Inferior parietal cortex (tissue), 1 donor: ENCODE results near the gene MYH7.
"Not testable (repeated sequence)": the region's sequence is repeated elsewhere in the genome, so short reads cannot be mapped to it uniquely, and the experiment has no call there.

Experiments used
- DNase-seq: peaks from one replicate; pipeline ENCODE4 v3.0.0-alpha.2; 2016; ENCODE audit errors: extremely low spot score

The MYH7 gene

DNA sequence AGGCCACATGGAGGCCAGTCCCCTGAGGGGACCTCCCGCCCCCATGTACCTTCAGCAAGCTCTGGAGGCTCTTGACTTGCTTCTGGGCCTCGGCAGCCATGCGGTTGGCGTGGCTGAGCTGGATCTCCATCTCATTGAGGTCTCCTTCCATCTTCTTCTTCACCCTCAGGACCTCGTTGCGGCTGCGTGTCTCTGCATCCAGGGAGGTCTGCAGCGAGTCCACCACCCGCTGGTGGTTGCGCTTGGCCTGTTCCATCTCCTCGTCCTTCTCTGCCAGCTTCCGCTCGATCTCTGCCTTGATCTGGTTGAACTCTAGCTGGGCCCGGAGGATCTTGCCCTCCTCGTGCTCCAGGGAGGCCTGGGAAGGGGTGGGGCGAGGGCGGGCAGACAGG, 49.2 kb downstream of the MYH7 start:
- DNase-seq: not testable (repeated sequence)

DNA sequence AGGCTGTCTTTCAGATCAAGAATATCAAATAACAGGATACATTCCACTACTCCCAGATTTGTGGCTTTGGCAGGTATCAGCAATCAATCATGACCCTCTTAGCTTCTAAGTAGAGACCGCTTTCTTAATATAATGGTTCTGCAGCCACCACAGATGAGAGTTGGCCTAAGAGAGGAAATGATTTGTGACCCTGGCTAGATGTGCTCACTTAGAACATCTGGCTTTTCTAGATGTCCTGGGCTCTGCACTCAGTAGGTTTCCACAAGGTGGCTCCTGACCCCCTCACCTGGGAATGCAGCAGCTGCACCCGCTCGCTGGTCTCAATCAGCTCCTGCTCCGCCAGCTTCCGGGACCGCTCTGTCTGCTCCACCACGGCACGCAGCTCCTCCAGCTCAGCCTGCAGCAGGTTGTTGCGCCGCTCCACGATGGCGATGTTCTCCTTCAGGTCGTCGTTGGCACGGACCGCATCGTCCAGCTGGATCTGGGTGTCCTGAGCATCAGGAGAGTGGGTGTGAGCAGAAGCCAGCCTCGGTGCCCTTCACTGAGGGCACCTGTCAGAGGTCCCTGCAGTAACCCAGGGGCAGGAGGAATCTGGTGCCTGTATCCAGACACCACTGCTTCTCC, 49.7 kb downstream of the MYH7 start:
- DNase-seq: no peak

DNA sequence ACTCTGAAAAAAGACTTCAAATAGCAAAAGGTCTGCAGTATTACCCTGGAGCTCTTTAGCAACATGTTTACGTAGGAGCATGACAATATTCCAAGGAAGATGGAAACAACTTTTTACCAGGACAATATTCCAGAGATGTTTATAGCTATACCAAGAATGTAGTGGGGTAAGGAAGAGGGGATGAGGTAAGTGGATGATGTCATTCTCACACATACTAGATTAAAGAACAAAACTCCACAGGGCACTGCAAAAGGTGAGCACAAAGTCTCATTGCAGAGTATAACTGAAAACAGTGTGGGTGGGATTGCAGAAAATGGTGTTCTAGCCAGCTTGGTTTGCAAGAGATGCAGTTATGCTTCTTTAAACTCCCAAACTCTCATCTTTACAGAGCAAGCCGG, 50.2 kb downstream of the MYH7 start:
- DNase-seq: no peak

DNA sequence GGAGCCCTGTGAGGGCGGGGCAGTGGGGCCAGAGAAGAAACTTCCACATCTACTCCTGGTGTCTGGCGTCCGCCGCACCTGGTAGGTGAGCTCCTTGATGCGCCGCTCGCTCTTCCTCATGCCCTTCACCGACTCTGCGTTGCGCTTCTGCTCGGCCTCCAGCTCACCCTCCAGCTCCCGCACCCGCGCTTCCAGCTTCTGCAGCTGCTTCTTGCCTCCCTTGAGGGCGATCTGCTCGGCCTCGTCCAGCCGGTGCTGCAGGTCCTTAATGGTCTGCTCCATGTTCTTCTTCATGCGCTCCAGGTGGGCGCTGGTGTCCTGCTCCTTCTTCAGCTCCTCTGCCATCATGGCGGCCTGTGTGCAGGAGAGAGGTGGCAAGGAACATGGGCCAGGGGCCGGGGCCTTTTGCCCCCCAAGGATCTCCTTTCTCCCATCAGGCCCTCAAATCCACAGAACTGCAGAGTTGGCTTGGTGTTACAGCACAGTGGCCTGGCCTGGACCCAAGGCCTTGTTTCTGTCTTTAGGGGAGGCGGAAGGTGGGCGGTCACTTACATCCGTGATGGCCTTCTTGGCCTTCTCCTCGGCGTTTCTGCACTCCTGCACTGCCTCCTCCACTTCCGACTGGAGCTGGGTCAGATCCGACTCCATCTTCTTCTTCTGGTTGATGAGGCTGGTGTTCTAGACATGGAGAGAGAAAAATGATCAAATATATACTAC, 50.9 kb downstream of the MYH7 start:
- no peak for DNase-seq

DNA sequence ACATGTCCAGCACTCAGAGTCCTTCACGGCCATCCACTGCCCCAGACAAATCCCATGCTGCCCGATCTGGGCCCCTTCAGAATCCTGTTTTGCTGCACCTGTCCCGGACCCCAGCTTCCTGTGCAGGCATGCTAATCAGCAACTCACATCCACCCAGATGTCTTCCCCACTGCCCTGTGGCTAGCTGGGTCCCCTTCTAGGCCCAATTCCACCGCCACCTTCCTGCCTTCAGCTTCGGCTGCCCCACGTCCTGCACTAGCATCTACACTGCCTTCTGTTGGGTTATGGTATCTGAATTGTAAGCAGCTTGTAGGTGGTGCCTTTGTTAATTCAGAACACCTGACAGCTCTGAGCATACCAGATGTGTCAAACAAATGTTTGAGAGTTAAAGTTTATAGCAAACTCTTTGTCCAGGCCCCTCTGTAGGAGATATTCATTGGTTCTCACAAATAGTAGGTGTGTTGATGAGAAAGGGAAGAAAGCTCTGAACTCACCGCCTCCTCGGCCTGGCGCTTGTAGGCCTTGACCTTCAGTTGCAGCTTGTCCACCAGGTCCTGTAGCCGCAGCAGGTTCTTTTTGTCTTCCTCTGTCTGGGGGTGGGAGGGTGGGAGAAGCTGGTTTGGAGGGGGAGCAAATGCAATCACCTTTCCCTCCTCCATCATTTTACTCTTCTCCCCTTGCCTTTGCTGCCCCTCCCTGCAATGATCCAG, 52.6 kb downstream of the MYH7 start:
- no peak for DNase-seq

DNA sequence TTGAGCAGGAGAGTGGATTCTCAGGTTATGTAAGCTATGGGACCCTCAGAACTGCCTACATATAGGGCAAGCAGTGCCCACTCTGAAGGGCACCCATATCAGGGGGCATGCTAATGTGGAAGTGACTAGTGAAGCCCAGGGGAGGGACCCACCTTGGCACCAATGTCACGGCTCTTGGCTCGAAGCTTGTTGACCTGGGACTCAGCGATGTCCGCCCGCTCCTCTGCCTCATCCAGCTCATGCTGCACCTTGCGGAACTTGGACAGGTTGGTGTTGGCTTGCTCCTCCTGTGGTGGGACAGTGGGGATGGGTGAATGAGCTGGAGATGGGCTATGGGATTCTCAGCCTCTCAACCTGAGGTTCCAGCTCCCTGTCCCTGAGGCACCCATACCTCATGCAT, 53.2 kb downstream of the MYH7 start:
- no peak for DNase-seq

DNA sequence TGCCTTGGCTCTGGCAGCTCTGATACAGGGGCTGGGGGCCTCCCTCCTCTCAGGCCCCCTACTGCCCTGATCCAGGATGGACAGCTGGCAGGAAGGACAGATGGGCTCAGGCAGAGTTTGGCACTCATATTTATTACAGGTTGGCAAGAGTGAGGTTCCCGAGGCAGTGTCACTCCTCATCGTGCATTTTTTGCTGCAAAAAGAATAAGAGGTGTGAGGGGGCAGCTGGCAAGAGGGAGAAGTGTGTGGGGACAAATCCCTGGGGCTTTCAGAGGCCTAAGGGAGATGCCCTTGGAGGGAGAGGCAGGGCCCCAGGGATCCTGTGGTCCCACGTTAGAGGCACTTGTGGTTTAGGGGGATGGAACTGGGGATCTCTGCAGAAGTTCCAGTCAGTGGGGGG, 53.6 kb downstream of the MYH7 start:
- DNase-seq: no peak

DNA sequence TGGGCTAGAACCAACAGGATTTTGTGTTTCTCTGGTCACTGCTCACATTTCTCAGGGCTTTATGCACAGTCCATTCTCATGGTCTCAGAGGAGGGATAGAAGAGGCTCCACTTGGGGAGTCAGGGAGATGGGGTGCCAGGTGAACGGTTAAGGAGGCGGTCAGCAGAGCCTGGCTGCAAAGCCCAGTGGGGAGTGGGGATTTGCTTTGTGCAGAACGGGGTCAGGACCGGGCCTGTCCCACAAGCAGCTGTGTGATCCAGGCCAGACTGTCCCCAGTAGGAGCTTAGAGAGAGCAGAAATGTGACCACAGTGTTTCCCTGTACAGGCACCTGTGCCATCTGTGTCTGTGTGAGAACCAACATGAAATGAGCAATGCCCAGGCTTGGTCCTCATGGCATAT, 54.5 kb downstream of the MYH7 start:
- DNase-seq: no peak

DNA sequence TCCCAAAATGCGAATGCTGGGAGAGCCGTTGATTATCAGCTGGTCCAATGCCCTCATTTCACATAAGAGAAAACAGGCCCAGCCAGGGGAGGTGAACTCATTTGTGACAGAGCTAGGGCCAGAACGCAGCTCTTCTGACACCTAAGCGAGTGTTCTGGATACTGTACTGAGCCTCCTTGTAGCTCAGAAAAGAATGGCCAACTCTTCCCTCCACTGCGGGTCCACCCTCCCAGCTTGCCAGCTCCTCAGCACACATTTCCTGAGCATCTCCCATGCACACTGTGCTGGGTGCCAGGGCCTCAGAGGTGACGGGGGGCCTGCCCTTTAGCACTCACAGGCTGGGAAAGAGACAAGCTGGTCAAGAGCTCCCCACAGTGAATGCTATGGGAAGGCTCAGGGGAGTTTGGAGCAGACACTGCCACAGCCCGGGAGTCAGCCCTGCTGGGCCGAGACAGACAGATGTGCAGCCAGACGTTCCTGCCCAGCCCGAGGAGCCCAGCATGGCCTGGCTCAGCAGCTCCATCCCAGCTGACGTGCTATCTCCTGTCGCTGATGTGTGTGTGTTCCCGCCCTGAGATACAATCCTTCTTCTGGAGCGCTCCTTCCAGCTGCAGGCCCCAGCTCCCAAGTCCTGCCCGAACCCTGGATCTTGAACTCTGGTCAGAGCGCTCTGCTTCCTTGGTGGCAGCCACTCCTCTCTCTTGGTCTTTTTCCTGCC, 55.1 kb downstream of the MYH7 start:
- no peak for DNase-seq

DNA sequence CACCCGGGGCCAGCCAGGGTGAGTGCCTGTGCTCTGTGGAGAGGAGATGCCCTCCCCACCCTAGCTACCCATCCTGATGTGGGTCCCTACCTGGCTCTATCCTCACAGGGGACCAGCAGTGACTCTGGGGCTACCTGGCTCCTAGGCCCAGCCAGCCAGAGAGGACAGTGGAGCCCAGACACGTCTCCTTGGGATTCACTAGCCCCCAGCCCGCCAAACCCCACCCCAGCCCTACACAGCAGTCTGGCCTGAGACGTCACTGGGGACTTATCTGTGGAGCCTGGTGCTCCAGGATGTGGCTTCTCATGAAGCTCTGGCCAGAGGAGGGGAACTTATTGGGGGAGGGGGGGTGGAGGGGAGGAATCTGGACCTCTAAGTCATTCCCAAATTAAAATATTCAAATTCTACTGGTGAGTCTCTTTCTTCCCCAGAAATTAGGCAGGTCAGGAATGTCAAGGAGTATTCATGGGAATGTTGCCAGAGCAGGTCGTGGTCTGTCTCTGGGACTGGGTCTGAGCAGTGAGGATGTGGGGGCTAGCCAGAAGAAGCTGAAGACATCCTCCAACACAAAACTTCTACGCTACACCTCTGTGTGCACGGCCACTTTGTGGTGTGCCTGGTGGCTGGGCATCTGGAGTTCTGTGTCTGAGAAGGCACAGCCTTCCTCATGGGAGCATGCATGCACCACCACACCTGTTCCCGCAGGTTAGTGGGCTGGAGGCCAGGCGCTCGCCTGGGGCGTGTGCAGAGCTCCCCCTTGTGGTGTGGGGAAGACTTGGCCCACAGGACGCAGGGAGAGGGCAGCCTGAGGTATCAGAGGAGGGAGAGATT, 55.9 kb downstream of the MYH7 start:
- DNase-seq: peak; percentile 36

DNA sequence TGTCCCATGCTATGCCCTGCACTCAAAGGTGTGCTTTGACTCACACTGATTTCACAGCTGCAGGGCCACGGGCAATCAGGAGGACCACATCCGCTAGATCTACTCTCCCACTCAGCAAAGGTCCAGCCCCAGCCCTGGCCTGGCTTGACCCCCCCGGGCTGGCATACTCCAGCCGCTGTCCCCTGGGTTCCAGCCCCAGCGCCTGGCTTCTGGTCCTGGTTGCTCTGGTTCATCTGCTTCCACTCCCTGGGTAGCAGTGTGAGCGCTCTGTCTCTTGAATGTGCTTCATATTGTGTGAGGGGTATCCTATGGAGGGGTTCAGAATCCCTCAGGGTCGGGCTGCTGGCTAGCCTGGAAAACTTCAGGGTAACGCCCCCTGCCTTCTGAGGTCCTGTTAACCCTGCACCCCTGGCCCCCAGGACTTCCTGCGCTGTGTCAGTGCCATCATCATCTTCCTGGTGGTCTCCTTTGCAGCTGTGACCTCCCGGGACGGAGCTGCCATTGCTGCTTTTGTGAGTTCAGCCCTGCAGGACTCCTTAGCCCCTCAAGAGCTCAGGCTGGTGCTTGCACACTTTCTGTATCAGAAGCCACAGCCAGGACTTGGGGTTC, 56.7 kb downstream of the MYH7 start:
- DNase-seq: no peak

DNA sequence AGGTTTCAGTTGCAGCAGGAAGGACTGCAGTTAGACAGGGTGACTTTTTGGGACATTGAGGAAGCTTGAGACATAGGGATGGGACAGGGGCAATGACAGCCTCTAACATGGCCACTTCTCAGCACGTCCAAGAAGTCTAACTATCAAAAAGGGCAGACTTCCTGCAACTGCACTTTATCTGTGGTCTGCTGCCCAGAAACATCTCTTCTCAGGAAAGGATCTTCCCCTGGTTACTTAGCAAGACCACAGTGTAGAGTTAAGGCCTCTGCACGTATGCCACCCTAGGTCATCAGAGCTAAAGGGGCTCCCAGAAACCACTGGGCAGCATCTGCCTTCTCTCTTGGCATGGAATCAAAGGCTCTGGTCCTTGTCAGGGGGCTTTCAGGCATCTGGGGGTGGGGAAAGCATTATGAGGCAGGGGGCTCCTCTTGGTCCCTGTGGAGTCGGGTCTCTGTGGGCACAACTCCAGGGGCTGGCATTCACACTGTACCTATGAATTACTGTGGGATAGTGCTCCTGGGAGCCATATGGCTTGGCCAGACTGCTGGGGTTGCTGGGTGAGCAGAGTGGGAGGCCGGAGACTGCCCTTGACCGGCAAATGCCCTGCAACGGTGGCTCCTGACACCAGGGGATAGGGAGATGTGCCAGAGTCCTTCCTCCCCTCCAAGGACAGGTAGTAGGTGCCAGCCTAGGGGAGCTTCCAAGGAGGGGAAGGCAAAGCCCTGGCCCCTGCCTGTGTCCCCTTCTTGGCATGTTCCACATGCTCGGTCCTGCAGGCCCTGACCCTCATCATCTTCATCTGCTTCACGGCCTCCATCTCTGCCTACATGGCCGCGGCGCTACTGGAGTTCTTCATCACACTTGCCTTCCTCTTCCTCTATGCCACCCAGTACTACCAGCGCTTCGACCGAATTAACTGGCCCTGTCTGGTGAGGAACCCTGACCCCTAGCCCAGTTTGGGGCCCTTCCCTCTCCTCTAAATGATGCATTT, 57.6 kb downstream of the MYH7 start:
- peak; percentile 21 for DNase-seq

DNA sequence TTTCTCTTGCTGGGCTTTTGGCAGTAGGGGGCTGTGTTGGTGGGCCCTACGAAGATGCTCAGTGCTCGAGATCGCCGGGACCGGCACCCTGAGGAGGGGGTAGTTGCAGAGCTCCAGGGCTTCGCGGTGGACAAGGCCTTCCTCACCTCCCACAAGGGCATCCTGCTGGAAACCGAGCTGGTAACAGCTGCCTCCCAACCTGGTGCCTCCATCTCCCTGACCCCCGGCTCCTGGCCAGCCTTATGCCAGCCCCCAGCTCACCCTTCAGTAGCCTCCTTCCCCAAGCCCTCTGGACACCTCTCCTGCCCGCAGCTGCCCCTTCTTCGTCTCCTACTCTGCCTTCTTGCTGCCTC, 58.3 kb downstream of the MYH7 start:
- no peak for DNase-seq

DNA sequence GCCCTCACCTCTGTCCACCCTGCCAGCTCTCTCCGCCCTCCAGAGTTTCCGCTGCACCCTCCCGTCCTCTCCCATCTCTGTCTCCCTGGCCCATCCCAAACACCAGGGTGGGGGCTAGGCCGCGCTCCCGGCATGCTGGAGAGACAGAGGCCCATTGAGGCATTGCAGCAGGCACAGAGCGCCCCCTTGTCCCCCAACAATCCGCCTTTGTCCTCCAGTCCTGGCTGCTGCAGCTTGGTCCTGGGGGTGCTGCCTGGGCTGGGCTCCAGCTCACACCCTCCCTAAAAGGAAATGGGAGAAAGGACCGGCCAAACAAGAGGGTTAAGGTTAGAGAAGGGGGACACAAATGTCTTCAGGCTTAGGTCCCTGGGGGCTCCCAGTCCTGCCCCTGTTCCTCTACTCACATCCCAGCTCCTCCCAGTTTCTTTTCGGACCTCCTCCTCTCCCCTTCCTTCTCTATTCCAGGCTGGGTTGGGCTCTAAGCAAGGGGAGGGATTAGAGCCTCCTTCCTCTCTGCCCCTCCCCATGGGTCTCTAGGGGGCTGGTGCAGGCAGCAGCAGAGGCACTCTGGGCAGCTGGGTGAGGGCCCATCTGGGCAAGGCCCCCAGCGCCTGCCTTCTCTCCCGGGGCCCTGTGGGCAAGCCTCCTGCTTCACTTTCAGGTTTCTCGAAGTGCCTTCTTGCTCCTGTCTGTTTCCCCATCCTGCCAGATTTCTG, 58.8 kb downstream of the MYH7 start, which contains the start of gene CMTM5:
Gene CMTM5, plus strand, starts transcription at position 565 of the 716 bp plus-strand sequence. CDS start 206 bp downstream, outside the sequence.
- DNase-seq: peak; percentile 83

DNA sequence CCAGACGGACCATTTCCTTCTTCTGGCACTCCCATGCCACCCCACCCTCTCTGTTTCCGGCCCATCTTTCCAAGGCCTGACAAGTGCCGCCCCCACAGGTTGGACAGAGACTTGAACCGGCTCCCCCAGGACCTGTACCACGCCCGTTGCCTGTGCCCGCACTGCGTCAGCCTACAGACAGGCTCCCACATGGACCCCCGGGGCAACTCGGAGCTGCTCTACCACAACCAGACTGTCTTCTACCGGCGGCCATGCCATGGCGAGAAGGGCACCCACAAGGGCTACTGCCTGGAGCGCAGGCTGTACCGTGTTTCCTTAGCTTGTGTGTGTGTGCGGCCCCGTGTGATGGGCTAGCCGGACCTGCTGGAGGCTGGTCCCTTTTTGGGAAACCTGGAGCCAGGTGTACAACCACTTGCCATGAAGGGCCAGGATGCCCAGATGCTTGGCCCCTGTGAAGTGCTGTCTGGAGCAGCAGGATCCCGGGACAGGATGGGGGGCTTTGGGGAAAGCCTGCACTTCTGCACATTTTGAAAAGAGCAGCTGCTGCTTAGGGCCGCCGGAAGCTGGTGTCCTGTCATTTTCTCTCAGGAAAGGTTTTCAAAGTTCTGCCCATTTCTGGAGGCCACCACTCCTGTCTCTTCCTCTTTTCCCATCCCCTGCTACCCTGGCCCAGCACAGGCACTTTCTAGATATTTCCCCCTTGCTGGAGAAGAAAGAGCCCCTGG, 59.8 kb downstream of the MYH7 start:
- DNase-seq: no peak

DNA sequence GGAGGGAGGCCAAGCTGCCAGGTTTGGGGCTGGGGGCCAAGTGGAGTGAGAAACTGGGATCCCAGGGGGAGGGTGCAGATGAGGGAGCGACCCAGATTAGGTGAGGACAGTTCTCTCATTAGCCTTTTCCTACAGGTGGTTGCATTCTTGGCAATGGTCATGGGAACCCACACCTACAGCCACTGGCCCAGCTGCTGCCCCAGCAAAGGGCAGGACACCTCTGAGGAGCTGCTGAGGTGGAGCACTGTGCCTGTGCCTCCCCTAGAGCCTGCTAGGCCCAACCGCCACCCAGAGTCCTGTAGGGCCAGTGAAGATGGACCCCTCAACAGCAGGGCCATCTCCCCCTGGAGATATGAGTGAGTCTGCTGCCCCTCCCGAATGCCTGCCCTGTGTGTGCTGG, 62.4 kb downstream of the MYH7 start:
- DNase-seq: no peak

DNA sequence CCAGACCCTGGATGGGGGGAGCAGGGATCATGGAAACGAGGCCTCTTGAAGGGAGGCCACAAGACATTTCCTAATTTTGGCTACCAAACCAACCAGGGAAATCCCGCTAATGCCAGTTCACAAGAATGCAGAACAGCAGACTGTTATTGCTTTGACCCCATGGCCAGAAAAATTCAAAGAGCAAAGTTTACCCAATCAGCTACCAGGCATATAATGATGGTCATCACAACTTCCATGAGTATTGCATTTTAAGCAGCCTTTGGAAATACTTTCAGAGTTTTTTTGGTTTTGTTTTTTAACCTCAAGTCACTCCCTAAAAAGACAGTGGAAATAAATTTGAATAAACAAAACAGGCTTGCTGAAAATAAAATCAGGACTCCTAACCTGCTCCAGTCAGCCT, 63.0 kb downstream of the MYH7 start, which contains the start of gene IL25:
Gene IL25, plus strand, starts transcription at position 301 of the 400 bp plus-strand sequence.
- DNase-seq: no peak

DNA sequence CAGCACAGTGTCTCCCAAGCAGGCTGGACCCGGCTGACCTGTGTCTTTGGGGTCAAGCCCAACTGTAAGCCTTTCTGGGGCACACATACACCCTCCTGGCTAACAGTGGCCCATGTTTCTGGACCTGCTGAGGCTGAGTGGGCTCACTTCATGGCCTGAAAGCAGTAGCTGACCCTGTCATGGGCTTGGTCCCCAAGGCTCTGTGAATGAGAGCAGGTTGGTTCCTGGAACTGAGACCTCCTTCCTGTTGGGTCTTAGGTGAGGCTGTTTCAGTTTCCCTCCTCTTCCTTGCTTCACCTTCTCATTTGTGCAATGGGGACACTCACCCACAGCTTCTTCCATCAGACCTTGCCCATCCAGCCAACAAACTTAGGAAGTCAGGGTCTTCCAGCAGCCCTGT, 63.6 kb downstream of the MYH7 start:
- DNase-seq: no peak
